H9 (cell line): ENCODE results near the gene SSH3. TPM values are rescaled to one million over a fixed set of nuclear protein-coding genes. Genes with fewer than 3 reads are reported as not detected.

Experiments used
- DNase-seq: peaks from one replicate; pipeline ENCODE4 v3.0.0-alpha.2; 2017
- H2AFZ ChIP-seq: one replicate; pipeline ENCODE4 v1.6.1; 2013; ENCODE audit warnings: mild to moderate bottlenecking, low read length, control low read depth, moderate library complexity
- H2AK5ac ChIP-seq: 2 replicates; pipeline ENCODE4 v1.6.1; 2013; ENCODE audit warnings: low read length, control low read depth, mixed read lengths; ENCODE audit not compliant: insufficient read length
- H2BK120ac ChIP-seq: one replicate; pipeline ENCODE4 v1.6.1; 2013; ENCODE audit warnings: low read depth, mild to moderate bottlenecking, low read length, control low read depth, inconsistent platforms; ENCODE audit not compliant: poor library complexity, severe bottlenecking
- H2BK12ac ChIP-seq: 2 replicates; pipeline ENCODE4 v1.6.1; 2013; ENCODE audit warnings: low read length, control low read depth, mixed read lengths, low read depth; ENCODE audit not compliant: insufficient read length
- H2BK15ac ChIP-seq: 2 replicates; pipeline ENCODE4 v1.6.1; 2013; ENCODE audit warnings: low read depth, low read length, control low read depth
- H2BK20ac ChIP-seq: one replicate; pipeline ENCODE4 v1.6.1; 2013; ENCODE audit warnings: low read depth, mild to moderate bottlenecking, low read length, control low read depth, inconsistent platforms; ENCODE audit not compliant: poor library complexity, severe bottlenecking
- H2BK5ac ChIP-seq: 2 replicates; pipeline ENCODE4 v1.6.1; 2013; ENCODE audit warnings: low read length, control low read depth, mixed read lengths; ENCODE audit not compliant: insufficient read length
- H3K14ac ChIP-seq: 2 replicates; pipeline ENCODE4 v1.6.1; 2013; ENCODE audit warnings: low read length, control low read depth; ENCODE audit not compliant: insufficient read depth
- H3K18ac ChIP-seq: 2 replicates; pipeline ENCODE4 v1.6.1; 2013; ENCODE audit warnings: low read depth, mild to moderate bottlenecking, mixed read lengths, low read length, control low read depth; ENCODE audit not compliant: insufficient read length
- H3K23ac ChIP-seq: 2 replicates; pipeline ENCODE4 v1.6.1; 2013; ENCODE audit warnings: low read length, control low read depth, mixed read lengths, low read depth; ENCODE audit not compliant: insufficient read length
- H3K23me2 ChIP-seq: 2 replicates; pipeline ENCODE4 v1.6.1; 2013; ENCODE audit warnings: low read depth, mild to moderate bottlenecking, mixed read lengths, low read length, control low read depth; ENCODE audit not compliant: insufficient read length, poor library complexity, severe bottlenecking
- H3K27ac ChIP-seq: 2 replicates; pipeline ENCODE4 v1.5.1; 2013; ENCODE audit warnings: low read length, control low read depth, mixed read lengths, low read depth; ENCODE audit not compliant: insufficient read length
- H3K27me3 ChIP-seq: 2 replicates; pipeline ENCODE4 v1.6.1; 2013; ENCODE audit warnings: low read length, control low read depth, inconsistent platforms; ENCODE audit not compliant: insufficient read depth
- H3K4ac ChIP-seq: 2 replicates; pipeline ENCODE4 v1.6.1; 2013; ENCODE audit warnings: low read depth, mild to moderate bottlenecking, control low read depth, inconsistent platforms, low read length, moderate library complexity
- H3K4me1 ChIP-seq: 2 replicates; pipeline ENCODE4 v1.6.1; 2013; ENCODE audit warnings: low read length, control low read depth, inconsistent platforms; ENCODE audit not compliant: insufficient read depth
- H3K4me2 ChIP-seq: 2 replicates; pipeline ENCODE4 v1.6.1; 2013; ENCODE audit warnings: low read length, control low read depth, mixed read lengths; ENCODE audit not compliant: insufficient read length, insufficient read depth
- H3K56ac ChIP-seq: 2 replicates; pipeline ENCODE4 v1.6.1; 2013; ENCODE audit warnings: low read depth, mild to moderate bottlenecking, mixed read lengths, low read length, control low read depth; ENCODE audit not compliant: insufficient read length
- H3K79me1 ChIP-seq: 2 replicates; pipeline ENCODE4 v1.6.1; 2013; ENCODE audit warnings: low read depth, mild to moderate bottlenecking, moderate library complexity, low read length, control low read depth, inconsistent platforms; ENCODE audit not compliant: insufficient read depth, poor library complexity, severe bottlenecking
- H3K79me2 ChIP-seq: 2 replicates; pipeline ENCODE4 v1.6.1; 2013; ENCODE audit warnings: low read length, control low read depth, inconsistent platforms; ENCODE audit not compliant: insufficient read depth
- H3K9ac ChIP-seq: 2 replicates; pipeline ENCODE4 v1.6.1; 2013; ENCODE audit warnings: low read length, control low read depth, mixed read lengths; ENCODE audit not compliant: insufficient read length; ENCODE audit errors: extremely low read depth
- H3K9me3 ChIP-seq: one replicate; pipeline ENCODE4 v1.6.1; 2013; ENCODE audit warnings: low read depth, low read length, inconsistent platforms; ENCODE audit not compliant: control insufficient read depth
- H3T11ph ChIP-seq: one replicate; pipeline ENCODE4 v1.6.1; 2013; ENCODE audit warnings: mild to moderate bottlenecking, low read length, control low read depth, inconsistent platforms
- H4K20me1 ChIP-seq: one replicate; pipeline ENCODE4 v1.6.1; 2013; ENCODE audit not compliant: control insufficient read depth, insufficient read length, insufficient read depth
- H4K5ac ChIP-seq: 2 replicates; pipeline ENCODE4 v1.6.1; 2013; ENCODE audit warnings: low read depth, mild to moderate bottlenecking, mixed read lengths, low read length, control low read depth; ENCODE audit not compliant: insufficient read length
- H4K8ac ChIP-seq: replicated peaks from 2 replicates; pipeline ENCODE4 v1.6.1; 2013; ENCODE audit warnings: low read length, control low read depth, mixed read lengths, low read depth; ENCODE audit not compliant: insufficient read length
- H4K91ac ChIP-seq: 2 replicates; pipeline ENCODE4 v1.6.1; 2013; ENCODE audit warnings: low read depth, mild to moderate bottlenecking, moderate library complexity, mixed read lengths, low read length, control low read depth; ENCODE audit not compliant: insufficient read length
- H3K27ac Mint-ChIP-seq, 3 experiments: 2 replicates in 2 of 3; 3 replicates in 1 of 3; pipeline ENCODE4 v1.8.0; 2020 to 2021; ENCODE audit warnings: mixed read lengths in 3 of 3, mild to moderate bottlenecking in 1 of 3, moderate library complexity in 1 of 3
- H3K27me3 Mint-ChIP-seq: 2 replicates; pipeline ENCODE4 v1.8.0; 2021; ENCODE audit warnings: low read depth, mild to moderate bottlenecking, moderate library complexity, mixed read lengths
- H3K36me3 Mint-ChIP-seq, 3 experiments: 2 replicates in 2 of 3; 3 replicates in 1 of 3; pipeline ENCODE4 v1.8.0; 2020 to 2021; ENCODE audit warnings: low read depth in 3 of 3, mixed read lengths in 3 of 3; ENCODE audit not compliant: insufficient read depth in 1 of 3
- H3K4me1 Mint-ChIP-seq, 2 experiments: 2 replicates each; pipeline ENCODE4 v1.8.0; 2020; ENCODE audit warnings: mixed read lengths in 2 of 2
- H3K4me3 Mint-ChIP-seq, 2 experiments: 2 replicates in 1 of 2; 3 replicates in 1 of 2; pipeline ENCODE4 v1.8.0; 2020 to 2021; ENCODE audit warnings: mild to moderate bottlenecking in 2 of 2, mixed read lengths in 2 of 2, moderate library complexity in 1 of 2
- H3K9me3 Mint-ChIP-seq, 2 experiments: 2 replicates in 1 of 2; 3 replicates in 1 of 2; pipeline ENCODE4 v1.8.0; 2020; ENCODE audit warnings: mild to moderate bottlenecking in 2 of 2, mixed read lengths in 2 of 2, moderate library complexity in 1 of 2
- WGBS: extraction: QIAGEN DNeasy Blood & Tissue Kit; methylation state at CpG from one replicate; pipeline ENCODE4 v1.1.7; 2013; ENCODE audit warnings: missing lambda C conversion rate, low lambda C conversion rate, mixed read lengths; ENCODE audit not compliant: insufficient read length; ENCODE audit errors: extremely low coverage; 5-methylcytosine and 5-hydroxymethylcytosine counted together
- total RNA-seq: library from RNA; stranded (reverse); gene quantifications from 2 replicates; pipeline ENCODE4 v1.2.1, GENCODE V29; 2021
- TF ChIP-seq, protein P1 (sequence below): fragments of 200-600 bp; sonication (generic); conservative IDR thresholded peaks from 3 replicates; pipeline ENCODE4 v1.8.0; 2021; ENCODE audit warnings: antibody characterized with exemption, mild to moderate bottlenecking

Gene SSH3
- total RNA-seq, 1 experiment from 2014 or later = 42.2 TPM

DNA sequence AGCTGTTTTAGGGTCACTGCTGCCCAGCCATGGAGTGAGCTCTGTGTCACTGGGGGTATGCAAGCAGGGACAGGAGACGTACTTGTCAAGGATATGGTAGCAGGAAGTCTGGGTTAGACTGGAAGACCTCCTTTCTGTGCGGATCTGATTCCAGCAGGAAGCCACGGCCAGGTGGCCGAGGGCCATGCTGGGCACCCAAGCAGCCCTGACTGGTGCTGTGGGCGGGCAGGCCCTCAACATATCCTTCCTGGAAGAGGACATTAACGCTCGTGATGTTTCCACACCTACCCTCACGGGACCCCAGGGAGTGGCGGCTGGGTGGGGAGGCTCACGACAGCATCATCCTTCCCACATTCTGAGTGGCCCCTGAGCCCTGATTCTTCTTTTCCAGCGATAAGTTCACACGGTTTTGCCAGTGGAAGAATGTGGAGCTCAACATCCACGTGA is 23.0 kb upstream of the SSH3 start:
- Histone ChIP-seq H3K23ac (no peak overlapping the region), H3K27ac (no peak overlapping the region), H3K18ac (no peak overlapping the region), H3K9me3 (no peaks in the 10 kb centered on the region), H3K4me2 (no peak overlapping the region), H2BK120ac (no peak overlapping the region), H4K91ac (no peak overlapping the region), H2BK12ac (no peak overlapping the region), H3K4me1 (peaks cover 2% of the 10 kb centered on the region; the same call in 1 of the 2 replicates), H3K14ac (no peak overlapping the region), H3T11ph (no peak overlapping the region), H2AK5ac (no peak overlapping the region), H2BK15ac (no peak overlapping the region), H4K8ac (no peak overlapping the region), H3K79me2 (no peaks in the 10 kb centered on the region; the same call in 1 of the 2 replicates), H4K20me1 (no peaks in the 10 kb centered on the region), H3K4ac (no peak overlapping the region), H3K56ac (no peak overlapping the region), H2BK5ac (no peak overlapping the region), H2BK20ac (no peak overlapping the region), H3K23me2 (no peaks in the 10 kb centered on the region), H3K9ac (no peak overlapping the region), H3K27me3 (no peaks in the 10 kb centered on the region), H3K79me1 (no peaks in the 10 kb centered on the region), H2AFZ (no peak overlapping the region), H4K5ac (no peak overlapping the region)
- no peak for DNase-seq
- no CpG with 5 or more reads among the region's 13 CpGs for WGBS
- TF ChIP-seq, protein P1, sequence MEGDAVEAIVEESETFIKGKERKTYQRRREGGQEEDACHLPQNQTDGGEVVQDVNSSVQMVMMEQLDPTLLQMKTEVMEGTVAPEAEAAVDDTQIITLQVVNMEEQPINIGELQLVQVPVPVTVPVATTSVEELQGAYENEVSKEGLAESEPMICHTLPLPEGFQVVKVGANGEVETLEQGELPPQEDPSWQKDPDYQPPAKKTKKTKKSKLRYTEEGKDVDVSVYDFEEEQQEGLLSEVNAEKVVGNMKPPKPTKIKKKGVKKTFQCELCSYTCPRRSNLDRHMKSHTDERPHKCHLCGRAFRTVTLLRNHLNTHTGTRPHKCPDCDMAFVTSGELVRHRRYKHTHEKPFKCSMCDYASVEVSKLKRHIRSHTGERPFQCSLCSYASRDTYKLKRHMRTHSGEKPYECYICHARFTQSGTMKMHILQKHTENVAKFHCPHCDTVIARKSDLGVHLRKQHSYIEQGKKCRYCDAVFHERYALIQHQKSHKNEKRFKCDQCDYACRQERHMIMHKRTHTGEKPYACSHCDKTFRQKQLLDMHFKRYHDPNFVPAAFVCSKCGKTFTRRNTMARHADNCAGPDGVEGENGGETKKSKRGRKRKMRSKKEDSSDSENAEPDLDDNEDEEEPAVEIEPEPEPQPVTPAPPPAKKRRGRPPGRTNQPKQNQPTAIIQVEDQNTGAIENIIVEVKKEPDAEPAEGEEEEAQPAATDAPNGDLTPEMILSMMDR = no peak
- Mint-ChIP-seq H3K27me3 (no peaks in the 10 kb centered on the region), H3K4me1 (peaks cover 14 to 23% of the 10 kb centered on the region in 2 experiments), H3K36me3 (peaks cover 19 to 60% (median 55%) of the 10 kb centered on the region in 3 experiments; a peak in 6 of 7 replicates), H3K27ac (no peak overlapping the region), H3K9me3 (no peaks in the 10 kb centered on the region), H3K4me3 (no peak overlapping the region; a peak in 1 of 5 replicates)
